ENCODE results near the gene ERC2.

ERC2 gene

DNA sequence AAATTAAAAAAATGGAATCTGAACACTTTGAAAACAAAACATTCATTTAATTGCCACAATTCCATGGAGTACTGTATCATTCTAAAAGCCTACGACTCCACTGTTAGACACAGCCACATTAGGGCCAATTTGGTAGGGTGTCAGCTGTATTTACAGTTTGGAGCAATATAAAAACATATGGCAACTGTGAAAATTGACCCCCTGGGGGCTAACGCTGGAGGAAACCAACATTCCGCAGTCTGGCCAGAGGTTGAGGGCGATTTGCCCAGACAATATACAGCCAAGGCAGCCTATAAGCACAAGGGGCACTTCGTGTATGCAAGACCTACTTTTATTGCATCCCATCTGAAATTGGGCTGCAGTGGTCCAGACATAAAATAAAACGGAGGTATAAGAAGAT is 504.7 kb downstream of the ERC2 start:
- no peak for DNase-seq

DNA sequence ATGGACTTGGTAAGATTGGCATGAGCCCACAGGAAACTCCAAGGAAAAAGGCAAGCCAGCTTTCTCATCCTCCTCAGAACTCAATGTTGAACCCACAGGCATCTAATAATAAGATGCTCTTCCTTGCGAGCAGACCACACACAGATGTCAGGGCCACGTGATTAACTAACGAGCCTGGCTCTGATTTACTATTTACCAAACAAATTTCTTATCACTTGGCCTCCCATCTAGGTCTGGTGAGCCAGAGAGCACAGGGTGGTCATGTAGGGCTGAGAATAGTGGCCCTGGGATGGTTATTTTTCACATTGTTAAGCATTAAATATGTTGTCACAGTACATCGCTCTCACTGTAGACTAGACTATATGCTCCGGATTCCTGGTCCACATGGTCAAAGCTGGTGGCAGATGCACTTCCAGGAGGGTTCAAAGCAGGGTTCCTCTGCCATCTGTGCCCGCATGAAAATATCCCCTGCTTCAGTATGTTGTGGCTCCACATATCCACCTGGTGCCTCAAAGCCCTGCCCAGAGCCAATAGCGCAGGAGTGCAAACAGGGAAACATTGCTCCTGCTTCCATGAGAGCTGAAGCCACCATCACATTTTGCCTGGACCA is 508.7 kb downstream of the ERC2 start:
- DNase-seq, result no peak

DNA sequence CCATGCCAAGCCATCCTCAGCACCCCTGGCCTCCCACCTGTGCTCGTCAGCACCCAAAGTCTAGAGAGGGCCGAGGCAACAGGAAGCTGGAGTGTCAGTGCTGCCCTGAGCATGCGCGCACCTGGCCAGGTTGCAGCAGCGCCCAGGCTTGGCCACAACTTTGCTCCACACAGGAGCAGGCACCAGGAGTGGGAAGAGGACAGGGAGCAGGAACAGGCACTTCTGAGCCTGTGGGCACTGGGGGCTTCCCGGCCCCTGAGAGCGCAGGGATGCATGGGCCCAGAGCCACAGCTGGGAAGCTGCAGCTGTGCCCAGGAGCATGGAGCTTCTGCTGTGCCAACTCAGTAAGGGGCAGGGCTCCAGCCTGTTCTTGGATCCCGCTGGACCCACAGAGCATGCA is 509.7 kb downstream of the ERC2 start:
- no peak for DNase-seq

DNA sequence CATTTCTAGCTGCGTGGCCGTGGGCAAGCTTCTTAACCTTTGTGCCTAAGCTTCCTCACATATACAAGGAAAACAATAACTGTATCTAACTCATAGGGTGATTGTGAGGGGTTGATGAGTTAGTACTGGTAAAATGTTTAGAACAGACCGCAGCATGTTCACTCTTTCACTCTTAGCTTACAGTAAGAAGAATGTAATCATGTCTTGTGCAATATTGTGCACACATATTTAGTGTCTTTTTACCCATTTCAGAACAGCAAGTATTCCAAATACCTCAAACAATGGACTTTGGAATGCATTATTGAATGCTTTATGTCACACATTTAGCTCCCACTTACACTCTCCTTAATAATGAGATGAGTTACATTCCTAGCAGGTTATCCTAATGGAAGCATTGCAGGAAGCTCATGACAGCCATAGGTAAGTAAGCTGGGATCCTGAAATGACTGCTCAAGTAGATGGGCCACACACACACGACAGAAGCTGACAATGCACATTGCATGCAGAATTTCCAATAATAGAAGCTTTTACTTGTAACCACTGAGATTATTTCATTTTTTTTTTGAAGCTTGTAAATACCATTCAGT is 512.3 kb downstream of the ERC2 start:
- DNase-seq, result no peak

DNA sequence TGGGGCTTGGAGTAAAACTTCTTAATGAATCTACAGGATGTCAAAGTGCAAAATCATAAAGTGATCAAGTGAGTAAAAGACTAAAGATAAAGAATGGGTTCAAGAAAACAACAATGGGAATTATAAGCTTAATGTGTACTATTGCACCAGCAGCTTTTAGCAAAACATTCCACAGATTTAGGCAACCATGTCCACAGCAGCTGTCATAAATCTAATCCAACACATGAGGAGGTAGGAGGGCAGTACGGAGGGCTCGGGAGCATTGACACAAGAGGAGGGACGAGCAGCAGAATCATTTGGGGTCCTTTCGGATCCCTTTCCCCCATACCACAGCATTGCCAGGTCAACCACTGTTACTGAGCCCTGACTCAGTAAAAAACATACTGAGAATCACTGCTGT is 516.9 kb downstream of the ERC2 start:
- no peak for DNase-seq

DNA sequence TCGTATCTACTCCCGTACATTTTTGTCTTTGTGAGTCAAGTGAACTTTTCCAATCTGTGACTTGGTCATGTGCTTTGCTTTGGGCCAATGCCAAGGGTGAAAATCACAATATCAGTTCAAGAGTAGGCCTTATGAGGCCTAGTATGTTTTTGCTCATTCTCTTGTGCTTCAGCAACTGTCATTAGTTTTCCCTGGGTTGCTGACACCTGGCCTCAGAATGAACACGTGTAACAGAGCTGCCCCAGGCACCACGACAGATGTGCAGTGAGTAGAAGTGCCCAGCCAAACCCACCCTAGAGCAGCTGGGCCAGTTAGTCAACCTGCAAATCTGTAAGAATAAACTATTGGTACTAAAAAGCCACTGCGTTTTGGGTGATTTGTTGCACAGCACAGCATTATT is 520.9 kb downstream of the ERC2 start:
- no peak for DNase-seq

DNA sequence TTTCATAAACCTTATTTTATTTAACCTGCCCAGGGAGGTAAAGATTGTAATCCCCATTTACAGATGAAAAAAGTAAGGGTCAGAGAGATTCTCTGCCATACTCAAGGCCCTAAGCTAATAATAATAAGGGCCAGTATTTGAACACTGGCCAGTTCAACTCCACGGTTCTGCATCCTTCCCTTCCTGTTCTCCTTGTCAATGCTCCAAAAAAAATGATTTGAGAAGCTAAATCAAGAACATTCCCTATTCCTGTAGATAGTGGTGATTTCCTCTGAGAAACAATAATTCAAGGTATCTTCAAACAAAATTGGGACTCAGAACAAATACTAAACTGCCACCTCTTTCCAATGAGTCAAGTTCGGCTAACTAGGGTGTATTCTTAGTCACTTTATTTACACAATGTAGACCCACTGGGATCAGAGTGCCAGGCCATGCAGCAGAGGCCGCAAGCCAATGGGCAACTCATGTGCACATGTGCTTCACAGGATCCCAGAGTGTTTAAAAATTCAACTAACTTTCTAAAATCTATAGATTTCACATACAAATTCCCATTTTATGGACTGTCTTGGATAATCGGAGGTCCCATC is 521.6 kb downstream of the ERC2 start:
- DNase-seq, result no peak

DNA sequence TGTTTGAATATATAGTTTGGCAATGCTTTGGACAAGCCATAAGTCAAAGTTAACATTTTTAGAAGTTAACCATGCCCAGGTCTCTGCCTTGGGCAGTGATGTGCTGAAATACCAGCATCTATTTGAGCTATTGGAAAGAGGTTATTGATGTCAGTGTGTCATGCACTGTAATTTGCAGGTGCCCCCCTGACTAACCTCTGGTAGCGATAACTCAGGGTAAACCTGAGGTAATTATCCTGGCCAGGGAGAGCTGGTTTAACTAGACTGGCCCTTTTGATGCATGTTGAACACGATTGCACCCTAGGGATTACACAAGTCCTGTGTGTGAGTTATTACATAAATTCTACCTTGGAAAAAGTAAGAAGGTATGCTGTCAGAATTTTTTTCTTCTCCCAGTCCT is 525.4 kb downstream of the ERC2 start:
- DNase-seq, result no peak

DNA sequence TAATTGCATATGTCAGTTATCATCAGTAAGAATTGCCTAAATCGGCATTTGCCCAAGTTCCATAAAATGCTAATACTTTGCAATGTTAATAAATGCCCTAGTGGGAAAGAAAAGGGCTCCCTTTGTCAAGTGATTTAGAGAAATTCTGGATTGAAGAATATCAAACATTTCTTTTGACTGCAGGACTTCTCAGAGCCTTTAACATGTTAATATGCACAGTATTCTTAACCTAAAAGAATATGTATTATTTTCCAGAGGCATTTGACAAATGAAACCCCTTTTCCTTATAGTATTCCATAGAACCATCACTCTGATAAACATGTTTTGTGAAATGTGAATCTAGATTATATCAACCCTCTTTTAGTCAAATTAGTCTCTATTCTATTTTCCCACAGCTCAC is 529.0 kb downstream of the ERC2 start:
- DNase-seq, result no peak

DNA sequence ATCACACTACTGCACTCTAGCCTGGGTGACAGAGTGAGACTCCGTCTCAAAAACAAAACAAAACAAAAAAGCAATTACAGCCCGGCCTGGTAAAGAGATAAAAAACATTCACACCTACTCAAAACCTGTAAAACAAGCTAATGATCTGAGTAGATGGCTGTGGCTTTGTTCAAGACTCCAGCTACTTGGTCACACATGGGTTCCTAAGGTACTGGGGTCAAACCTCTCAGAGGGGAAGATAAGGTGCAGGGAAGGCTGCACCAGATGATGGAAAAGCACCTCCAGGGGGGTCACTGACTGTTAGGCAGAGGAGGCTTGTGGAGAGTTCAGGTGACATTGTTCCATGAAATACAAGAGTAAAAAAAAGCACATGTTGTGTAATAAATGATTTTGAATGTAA is 531.0 kb downstream of the ERC2 start:
- no peak for DNase-seq

DNA sequence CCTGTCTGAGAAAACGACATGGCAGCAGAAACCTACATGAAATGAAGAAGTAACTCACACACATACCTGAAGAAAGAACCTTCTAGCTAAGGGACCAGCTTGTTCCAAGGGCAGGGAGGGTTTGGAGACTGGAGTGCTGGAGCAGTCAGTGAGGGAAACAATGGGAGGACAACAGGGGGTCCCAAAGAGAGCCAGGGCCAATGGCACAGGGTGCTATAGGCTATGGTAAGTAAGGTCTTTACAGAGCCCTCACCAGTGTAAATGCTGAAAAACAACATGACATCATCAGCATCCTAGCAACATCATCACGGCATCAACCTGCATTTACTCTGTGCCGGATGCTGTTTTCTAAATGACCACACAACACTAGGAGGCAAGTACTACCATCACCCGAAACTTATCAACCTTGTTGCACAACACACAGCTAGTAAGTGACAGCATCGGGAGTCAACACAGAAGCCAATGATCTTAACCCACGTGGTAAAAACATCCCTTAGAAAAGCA is 531.7 kb downstream of the ERC2 start:
- DNase-seq, result no peak

DNA sequence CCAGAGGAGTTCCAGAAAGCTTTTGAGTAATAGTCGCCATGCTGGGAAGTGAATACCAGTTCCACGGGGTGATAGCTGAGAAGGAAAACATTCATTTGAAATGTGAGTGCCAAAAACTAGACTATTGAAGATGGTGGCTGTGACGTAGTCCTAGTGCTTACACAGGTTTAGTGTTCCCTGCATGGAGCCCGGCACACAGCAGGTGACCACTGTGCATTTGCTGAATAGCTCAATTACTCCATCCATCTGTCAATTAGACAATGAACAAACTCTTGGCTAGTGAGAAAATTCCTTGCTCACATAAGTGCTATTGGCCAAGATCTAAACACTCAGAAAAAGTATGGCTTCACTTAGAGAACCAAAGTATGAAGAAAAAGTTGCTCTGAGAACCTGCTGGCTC is 533.0 kb downstream of the ERC2 start:
- peak in 1 of 2 experiments; percentile 5 for DNase-seq

DNA sequence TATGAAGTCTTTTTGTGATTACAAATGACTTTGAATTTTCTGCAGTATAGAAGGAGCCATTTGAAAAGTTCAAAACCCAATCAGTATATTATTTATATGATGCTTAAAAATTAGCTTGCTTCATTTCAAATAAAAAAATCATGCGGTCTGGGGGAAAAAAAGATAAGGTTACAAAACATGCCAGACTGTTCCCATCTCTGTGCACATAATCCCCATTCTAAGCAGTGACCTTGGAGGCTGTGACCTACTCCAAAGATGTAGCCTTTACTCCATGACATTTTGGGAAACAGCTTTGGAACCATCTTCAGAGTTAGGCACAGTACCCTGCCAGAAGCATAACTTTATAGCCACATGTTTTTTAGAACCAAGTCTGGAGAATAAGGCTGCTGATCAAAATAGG is 533.5 kb downstream of the ERC2 start:
- DNase-seq, result no peak

DNA sequence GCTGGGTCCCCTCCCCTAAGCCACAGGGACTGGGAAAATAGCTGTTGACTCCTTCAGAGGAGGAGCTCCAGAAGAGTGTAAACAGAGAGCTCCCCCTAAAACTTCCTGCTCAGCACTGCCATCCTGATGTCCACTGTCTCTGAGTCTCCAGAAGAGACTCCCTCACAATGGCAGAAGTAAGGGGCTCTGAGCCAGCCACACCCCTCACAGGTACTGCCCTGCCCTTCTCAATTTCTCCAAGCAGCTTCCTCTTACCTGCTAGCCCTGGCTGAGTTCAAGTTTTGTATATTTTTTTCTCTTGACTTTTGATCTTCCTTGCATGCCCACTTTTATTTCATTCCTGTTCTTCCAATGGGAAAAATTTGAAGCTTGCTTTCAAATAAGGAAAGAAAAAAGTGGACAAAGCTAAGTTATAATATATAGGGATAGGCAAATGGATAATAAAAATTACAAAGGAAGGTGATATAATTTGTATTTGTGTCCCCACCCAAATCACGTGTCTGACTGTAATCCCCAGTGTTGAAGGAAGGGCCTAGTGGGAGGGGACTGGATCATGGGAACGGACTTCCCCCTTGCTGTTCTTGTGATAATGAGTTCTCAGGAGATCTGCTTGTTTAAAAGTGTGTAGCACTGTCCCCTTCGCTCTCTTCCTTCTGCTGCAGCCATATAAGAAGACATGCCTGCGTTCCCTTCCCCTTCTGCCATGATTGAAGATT is 539.0 kb downstream of the ERC2 start:
- no peak for DNase-seq

DNA sequence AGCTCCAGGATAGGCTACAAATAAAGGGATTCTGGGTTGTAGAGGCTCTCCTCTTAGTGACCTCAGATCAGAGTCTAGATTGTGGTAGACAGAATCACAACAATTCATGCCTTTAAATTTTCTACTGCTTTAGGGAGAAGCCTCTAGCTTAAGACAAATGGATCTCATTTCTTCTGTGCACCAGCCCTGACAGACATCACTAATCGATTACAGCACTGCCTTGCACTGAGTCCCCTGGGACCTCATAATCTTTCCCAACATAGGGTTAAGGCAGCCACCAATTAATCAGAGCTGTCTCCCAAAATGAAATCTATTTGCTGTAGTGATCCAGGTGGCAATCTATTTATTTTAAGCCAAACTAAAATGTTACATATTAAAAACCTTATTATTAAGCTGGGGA is 544.6 kb downstream of the ERC2 start:
- no peak for DNase-seq

DNA sequence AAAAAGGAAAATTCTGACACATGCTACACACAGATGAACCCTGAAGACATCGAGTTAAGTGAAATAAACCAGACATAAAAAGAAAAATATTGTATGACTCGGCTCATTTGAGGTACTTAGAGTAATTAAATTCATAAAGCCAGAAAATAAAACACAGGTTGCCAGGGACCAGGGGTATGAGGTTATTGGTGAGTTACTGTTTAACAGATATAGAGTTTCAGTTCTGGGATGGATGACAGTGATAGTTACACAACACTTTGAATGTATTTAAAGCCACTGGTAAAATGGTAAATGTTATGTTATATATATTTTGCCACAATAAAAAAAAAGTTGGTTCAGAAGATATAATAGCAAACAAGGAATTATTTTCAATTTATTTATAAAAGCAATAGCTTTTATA is 545.1 kb downstream of the ERC2 start:
- DNase-seq, result no peak

DNA sequence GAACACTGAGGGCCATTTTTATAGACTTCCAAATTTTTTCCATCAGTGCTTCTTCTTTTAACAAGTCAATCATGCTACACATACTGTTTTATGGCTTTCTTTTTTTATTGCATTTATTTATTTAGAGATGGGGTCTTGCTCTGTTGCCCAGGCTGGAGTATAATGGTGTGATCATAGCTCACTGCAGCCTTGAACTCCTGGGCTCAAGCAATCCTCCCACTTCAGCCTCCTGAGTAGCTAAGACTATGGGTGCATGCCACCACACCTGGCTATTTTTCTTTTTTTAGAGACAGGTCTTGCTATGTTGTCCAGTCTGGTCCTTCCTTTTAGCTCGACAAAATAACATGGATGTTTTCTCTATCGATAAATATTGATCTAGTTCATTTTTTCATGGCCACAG is 555.4 kb downstream of the ERC2 start:
- no peak for DNase-seq

DNA sequence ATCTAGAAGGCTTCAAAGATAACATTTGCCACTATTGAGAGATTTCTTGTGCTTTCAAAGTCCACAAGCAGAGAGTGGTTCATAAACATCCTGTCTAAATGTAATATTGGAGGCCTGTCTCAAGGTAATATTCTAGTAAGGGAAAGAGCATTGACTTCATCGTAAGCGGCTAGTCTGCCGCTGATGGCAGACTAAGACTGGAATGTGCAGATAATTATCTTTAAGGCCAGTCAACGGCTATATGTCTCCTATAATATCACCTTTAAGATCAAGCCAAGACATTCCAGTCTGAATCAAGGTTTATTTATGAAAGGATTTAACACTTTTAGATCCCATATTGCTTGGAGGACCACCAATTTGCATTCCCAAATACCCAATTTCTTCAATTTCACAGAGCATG is 557.0 kb downstream of the ERC2 start:
- DNase-seq, result no peak

DNA sequence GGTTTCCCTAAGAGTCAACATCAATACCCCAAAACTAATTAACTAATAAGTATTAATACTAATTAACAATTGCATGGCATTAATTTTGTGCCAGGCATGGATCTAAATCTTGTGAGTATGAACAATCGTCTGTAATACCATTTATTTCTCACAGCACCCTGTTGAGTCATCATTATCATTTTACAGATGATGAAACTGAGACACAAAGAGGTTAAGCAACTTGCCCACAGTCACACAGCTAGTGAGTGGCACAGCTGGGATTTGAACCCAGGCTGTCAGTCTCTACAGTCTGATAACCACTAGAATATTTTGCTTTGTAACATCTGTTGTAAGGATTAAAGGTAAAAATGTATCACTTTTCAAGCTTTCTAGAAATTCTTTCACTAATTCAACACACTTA is 557.7 kb downstream of the ERC2 start:
- no peak for DNase-seq

DNA sequence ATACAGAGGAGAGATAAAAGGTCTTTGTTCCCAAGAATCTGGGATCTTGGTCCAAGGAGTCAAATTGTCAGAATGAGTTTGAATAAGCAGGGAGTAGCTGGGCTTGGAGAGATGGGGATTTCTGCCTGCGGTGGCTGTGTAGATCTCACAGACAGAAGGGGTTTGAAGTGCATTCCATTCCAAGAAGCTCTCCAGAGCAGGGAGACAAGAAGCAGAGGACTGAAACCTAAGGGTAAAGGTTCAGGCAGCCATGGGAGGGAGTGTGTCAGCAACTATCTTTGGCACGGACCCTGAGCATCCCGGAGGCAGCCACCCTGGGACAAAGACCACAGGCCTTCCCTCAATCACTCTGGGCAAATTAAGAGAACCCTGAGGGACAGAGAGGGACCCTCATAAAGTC is 558.9 kb downstream of the ERC2 start:
- DNase-seq, result no peak

DNA sequence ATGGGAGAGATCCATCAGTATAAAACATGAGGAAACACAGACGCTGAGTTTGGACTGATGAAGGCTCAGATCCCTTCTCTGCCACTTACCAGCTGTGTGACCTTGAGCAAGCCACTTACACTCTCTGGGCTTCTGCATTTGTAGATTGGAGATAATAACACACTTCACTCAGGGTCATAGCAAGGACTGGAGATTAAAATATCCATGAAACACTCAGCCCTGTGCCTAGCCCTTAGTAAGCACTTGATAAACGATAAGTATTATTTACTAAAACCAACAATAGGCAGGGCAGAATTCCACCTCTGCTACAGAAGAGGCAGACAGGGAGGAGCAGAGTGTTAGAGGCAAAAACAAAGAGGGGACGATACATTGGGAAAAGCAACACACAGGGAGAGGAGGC is 560.7 kb downstream of the ERC2 start:
- no peak for DNase-seq

DNA sequence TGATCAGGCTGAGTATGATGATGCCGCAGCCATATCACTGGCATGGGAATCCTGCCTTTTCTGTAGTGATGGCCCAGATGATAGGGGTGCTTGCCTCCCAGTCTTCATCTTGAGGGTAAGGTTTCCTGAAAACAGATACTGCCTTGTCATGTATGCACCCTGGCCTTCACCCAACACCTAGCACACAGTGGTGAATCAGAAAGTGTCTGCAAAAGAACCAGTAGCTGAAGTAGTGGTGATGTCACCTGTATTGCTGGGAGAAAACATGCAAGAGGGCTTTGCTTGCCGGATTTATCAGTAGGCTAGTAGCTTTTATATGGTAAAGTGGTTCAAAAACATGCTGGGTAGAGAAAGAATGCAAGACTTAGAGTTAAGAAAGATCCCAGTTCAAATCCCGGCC is 561.4 kb downstream of the ERC2 start:
- DNase-seq, result no peak

DNA sequence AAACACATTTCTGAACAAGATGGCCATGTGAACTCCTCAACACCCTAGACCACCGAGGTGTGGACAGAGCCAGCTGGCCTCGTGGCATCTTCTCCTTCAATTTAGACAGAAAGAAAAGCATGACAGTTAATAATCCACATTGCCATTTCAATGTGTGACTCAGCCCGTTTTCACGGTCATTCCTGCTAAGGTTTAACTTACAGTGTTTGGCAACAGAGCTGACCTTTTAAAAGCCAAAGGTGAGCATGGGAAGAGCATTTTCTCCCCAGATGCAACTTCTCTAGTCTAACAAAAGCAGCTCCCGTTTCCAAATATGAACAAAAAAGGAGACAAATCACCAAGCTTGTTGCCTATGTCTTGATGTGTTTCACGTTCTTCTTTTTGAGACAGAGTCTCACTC is 563.6 kb downstream of the ERC2 start:
- no peak for DNase-seq

DNA sequence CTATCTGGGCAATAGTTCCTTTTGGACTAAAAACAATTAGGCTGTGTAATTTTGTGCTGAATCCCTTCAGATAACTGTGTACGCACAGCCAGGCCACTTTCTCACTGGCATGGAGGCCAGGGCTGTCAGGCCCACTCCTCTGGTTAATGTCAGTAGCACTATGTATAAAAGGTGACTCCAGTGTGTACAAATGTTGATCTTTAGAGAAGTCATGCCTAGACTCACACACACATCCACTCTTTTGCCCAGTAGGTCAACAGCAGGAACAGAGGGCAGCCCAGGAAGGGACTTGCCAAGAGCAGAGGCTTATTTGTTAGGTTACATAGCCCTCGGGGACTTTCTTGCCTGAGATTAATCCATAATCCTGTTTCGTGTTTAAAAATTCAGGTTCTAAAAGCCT is 564.6 kb downstream of the ERC2 start:
- DNase-seq, result no peak
